ENCODE data around the gene CPNE6.

The CPNE6 gene

GRCh38 chr14:24126939-24127338 lies 55.6 kb downstream of the CPNE6 start:
- DNase-seq (ENCODE audit: low spot score), result no peak
- no peak for TF ChIP-seq CTCF (IDR thresholded peaks at IDR 0.05; ENCODE audit: extremely low read depth, missing control alignments)

- no peak for DNase-seq (ENCODE audit: low spot score)
- no peak for TF ChIP-seq CTCF (IDR thresholded peaks at IDR 0.05; ENCODE audit: extremely low read depth, missing control alignments)
Observed at GRCh38 chr14:24127673-24128072, 56.3 kb downstream of the CPNE6 start.
